GM19438 (cell line): ENCODE results near the gene SPHKAP.
"Not testable (repeated sequence)": the region's sequence is repeated elsewhere in the genome, so short reads cannot be mapped to it uniquely, and the experiment has no call there.

Experiments
- ATAC-seq: cut with Tn5 transposase; IDR thresholded peaks from one replicate; pipeline ENCODE4 v1.9.1; 2021; ENCODE audit warnings: low read depth; ENCODE audit not compliant: unreplicated experiment

The SPHKAP gene, protein sequence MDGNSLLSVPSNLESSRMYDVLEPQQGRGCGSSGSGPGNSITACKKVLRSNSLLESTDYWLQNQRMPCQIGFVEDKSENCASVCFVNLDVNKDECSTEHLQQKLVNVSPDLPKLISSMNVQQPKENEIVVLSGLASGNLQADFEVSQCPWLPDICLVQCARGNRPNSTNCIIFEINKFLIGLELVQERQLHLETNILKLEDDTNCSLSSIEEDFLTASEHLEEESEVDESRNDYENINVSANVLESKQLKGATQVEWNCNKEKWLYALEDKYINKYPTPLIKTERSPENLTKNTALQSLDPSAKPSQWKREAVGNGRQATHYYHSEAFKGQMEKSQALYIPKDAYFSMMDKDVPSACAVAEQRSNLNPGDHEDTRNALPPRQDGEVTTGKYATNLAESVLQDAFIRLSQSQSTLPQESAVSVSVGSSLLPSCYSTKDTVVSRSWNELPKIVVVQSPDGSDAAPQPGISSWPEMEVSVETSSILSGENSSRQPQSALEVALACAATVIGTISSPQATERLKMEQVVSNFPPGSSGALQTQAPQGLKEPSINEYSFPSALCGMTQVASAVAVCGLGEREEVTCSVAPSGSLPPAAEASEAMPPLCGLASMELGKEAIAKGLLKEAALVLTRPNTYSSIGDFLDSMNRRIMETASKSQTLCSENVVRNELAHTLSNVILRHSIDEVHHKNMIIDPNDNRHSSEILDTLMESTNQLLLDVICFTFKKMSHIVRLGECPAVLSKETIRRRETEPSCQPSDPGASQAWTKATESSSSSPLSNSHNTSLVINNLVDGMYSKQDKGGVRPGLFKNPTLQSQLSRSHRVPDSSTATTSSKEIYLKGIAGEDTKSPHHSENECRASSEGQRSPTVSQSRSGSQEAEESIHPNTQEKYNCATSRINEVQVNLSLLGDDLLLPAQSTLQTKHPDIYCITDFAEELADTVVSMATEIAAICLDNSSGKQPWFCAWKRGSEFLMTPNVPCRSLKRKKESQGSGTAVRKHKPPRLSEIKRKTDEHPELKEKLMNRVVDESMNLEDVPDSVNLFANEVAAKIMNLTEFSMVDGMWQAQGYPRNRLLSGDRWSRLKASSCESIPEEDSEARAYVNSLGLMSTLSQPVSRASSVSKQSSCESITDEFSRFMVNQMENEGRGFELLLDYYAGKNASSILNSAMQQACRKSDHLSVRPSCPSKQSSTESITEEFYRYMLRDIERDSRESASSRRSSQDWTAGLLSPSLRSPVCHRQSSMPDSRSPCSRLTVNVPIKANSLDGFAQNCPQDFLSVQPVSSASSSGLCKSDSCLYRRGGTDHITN (N-terminal part only)

DNA sequence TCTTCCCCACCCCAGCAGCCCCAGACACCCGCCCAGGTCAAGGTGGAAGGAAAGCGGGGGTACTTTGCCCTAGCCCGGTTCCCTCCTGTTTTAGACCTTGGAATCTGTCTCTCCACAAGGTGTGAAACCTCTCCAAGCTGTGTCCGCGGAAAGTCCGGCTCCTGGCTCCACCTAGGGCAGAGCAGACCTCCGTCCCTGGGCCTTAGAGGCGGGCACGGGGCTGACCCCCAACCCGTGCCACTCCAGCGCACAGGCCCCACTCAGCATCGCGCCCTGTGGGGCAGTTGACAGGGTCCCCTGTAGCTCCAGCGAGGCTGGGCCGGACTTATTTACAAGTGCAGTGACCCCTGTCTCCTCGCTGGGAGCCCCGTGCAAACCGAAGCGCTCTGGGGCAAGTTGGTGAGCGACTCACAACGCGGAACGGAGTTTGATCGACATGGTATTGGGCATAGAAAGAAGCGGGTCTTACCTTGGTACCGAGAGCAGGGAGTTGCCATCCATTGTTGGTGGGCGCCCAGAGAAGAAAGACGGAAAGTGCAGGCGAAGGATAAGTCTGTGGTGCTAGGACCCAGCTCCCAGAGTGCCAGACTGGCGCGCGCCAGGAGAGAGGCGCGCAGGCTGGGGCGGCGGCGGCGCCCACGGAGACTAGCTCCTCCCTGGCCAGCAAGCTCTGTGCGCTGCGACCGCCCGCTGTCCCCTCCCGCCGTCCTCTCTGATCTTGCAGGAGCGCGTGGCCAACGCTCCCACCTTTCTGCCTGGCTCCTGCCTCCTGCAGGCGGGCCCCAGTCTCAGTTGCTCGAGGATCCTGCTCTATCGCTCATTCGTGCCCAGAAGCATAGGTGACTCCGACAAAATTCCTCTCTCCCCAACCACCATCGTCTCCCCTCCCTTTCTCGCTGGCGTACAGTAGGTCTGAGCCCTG, at the start of gene SPHKAP:
Gene SPHKAP (minus strand): TSS at position 590 of the 922 bp plus-strand sequence. CDS start 89 bp downstream, at position 501.
- no peak for ATAC-seq

DNA sequence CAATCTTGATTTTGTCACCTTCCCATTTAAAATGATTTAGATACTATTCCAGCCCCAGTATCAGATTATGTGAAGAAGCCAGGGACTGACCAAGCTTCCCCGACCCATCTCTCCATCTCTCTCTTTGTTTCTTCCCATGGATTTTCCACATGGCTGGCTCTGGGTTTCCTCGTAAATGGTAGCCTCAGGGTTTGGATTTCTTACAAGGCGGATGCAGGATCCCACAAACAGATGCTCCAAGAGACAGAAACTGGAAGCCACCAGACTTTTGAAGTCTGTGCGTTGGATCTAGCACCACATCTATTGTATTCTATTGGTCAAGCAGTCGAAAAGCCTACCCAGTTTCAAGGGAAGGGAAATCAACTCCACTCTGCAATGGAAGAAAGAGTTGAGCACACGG, 46.0 kb upstream of the SPHKAP start:
- no peak for ATAC-seq

DNA sequence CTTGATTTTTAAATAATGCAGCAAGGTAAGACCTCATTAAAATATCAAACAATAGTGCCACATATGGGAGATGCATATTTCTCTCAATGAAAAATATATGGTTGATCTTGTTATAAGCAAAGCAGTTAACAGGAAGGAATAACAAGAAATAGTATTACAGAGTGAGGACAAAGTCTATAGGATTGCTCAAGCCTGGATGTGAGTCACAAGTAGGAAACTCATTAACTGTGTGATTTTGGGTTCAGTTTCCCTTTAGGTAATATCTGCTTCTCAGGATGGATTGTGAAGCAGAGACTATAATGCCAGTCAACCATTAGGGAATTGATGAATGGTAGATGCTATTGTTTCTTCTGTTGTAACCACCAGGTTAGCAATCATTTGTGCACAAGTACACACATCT, 42.9 kb upstream of the SPHKAP start:
- ATAC-seq = no peak

DNA sequence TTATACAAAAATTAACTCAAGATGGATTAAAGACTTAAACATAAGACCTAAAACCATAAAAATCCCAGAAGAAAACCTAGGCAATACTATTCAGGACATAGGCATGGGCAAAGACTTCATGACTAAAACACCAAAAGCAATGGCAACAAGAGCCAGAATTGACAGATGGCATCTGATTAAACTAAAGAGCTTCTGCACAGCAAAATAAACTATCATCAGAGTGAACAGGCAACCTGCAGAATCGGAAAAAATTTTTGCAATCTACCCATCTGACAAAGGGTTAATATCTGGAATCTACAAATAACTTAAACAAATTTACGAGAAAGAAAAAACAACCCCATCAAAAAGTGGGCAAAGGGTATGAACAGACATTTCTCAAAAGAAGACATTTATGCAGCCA, 37.1 kb upstream of the SPHKAP start:
- not testable (repeated sequence) for ATAC-seq

DNA sequence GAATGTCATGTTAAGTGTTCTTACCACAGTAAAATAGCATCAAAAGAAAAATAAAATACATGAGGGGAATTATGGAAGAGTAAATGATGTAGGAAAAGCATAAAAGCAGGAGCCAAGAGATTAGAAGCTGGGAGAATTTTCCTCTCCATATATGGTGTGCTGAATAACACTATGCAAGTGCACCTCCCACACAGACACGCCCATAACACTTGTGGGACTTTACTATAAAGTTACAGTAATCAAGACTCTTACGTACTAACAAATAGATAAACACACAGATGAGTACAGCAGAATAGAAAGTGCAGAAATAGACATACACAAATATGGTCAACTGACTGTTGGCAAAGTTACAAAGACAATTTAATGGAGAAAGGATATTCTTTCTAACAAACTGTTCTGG, 16.0 kb upstream of the SPHKAP start:
- ATAC-seq = no peak

DNA sequence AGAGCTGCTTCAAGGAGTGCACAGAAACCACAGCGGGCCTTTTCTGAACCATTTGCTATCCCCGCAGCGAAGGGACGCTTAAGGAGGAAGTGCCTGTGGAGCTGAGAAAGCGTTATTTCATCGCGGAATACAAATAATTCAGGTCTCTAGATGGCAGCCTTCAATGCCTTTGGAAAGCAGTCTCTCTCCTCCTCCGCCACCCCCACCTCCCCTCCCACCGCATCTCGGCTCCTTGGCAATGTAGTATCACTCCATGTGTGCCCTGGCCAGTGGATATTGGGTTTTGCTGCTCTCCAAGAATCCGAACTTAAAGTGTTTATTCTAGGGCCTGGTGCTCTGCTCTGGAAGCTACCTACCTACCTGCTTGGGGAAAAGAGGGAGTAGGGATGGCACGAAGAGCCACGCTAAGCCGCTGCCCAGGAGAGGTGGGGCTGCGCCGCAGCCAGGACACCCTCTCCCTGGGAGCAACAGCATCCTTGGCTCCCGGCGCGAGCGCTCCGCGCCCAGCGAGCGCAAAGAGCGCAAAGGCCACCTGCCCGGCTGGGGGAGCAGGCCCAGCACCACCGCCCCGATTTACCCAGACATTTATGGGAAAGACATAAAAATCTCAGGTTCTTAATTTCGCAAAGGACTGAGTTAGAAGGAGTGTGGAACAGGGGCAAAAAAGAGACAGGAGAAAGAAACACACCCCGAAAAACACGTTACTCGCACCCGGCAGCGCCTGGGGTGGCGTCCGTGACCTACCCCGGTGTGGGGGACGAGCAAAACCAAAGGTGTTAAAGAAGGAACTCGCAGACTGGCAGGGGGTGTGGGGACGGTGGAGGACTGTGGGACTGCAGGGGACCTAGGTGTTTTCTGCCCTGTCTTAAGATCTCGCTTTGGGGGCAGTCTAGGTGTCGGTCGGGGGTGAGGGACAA, 1.0 kb downstream of the SPHKAP start:
- ATAC-seq = no peak

DNA sequence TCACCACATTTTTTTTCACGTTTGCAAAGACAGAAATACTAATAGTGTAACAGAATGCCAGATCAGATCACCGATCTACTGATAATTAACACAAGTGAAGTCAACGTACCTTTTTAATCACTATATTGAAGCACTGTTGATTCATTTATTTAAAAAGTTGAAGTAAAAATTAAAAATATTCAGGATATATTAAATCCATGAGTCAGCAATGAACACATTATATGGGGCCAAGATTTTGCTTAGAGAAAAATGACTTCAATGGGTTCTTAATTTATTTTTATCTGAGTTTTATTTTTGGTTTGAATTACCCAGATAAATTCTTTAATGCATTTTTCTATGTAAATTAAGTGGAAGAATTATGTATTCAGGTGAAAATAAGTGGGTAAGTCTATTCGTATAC, 14.2 kb downstream of the SPHKAP start:
- no peak for ATAC-seq

DNA sequence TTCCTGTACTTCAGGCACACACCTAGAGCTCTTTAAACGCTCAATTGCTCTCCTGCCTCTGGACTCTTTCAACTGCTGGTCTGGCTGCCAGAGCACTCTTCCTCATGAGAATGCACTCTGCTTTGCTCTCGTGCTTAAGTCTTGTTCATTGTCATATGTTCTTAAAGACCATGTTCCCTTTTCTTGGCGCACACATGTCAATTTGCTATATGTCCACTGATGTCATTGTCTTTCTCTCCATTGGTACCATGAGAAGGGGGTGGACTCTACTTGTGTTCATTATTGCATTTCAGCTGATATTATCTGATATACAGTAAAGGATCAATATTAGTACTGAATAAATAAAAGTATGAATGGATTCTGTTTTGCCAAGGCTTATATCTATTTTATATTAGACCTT, 16.8 kb downstream of the SPHKAP start:
- no peak for ATAC-seq

DNA sequence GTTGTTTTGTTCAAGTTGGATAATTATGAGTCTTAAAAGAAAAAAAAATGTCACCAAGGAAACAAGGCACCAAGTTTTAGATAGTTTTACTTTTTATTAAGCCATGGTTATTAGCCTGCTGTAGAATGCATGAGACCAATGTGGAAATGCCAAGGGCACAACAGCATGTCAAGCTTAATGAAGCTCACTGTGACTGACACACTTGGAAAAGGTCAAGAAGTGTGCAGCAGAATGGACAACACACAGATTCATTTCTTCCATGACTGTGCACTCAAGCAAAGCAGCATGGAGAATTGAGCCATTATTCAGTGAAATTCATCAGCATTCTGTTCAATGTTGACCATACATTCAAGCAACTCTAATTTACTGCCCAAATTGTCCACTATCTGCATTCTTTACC, 23.6 kb downstream of the SPHKAP start:
- no peak for ATAC-seq

DNA sequence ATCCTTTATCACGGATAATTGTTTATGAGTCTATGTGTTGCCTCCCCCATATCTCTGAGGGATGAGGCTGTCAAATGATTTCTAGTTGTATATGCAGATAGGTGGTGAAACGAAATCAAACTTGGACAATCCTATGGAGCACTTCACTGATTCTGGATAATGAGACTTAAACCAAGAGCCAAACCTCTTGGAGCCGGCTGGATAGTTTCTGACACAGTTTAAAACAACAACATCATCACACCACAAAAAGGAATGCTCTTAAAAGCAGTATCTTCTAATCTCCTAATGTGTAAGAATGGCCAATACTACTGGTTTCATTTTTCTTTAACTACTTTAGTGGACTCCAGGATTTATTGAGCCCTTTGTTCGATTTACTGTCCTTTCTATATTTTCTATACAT, 36.5 kb downstream of the SPHKAP start:
- no peak for ATAC-seq

DNA sequence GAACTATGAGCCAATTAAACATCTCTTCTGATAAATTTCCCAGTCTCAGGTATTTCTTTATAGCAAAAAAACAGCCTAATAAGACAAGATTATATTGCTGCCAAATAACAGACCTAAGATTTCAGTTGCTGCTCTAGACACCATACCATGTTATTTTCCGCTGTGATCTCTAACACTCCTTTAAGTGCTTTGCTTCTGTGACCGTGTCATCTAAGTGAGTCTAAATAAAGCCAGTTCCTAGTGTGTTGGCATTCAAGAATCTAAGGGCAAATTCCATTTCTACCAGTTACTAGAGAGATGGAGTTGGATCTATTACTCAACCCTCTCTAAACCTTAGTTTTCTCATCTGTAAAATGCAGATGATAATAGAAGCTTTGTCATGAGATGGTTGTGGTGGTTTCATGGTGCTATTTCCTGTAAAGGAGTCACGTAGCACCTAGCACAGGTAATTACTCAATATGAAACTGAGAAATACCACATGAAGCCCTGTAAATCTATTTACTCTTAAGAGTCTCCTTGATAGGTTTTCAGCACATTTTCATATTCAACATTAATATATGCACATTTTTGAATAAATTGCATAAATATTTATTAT, 40.5 kb downstream of the SPHKAP start:
- peak; percentile 92 for ATAC-seq

DNA sequence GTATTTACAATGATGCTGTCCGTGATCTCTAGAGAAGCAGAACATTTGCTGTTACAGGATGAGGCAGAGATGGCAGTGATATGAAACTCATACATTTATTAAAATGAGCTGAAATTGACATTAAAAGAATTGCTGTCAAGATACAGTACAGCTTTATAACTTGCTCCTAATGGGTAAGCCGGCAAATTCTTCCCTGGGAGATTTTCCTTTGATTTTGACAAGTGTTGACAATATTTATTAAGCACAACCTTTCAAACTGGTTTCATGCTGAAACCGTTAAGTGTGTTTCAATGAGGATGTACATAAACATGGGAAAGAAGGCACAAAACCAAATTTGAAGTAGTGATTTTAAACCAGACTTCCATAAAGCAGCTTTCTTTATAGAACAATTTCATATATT, 45.5 kb downstream of the SPHKAP start:
- no peak for ATAC-seq

DNA sequence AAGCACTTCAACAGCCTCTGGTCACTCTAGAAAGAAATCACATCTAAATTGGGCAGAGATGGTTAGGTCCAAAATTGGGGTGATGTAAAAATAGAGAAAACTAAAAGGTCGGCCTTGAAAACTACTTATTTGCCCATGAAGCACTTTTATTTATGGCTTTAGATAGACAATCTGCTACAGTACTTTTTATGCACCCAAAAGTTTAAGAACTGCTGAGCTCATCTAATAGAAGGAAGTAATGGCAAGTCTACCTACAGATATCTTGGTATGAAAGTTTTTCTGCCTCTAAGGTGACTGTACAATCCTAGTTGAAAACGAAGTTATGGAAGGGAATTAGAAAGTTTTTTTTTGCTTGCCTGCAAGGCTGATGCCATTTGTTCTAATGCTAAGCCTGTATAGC, 46.2 kb downstream of the SPHKAP start:
- no peak for ATAC-seq

DNA sequence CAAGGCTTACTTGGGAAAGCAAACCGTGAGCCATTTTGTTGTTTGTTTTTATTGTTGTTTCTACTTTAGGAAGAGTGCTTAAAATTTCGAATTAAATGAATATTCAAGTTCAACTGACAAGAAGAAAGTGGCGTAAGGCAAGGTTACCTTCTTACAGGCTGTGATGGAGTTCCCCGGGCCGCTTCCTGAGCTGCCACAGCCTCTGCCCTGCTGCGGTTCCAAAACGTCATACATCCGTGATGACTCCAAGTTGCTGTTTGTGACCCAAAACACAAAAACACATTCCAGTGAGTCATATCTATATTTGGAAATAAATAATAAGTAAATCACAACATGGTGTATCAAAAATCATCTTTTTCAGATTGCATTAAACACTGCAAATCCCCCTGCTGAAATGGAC, 49.7 kb downstream of the SPHKAP start:
- ATAC-seq = no peak

DNA sequence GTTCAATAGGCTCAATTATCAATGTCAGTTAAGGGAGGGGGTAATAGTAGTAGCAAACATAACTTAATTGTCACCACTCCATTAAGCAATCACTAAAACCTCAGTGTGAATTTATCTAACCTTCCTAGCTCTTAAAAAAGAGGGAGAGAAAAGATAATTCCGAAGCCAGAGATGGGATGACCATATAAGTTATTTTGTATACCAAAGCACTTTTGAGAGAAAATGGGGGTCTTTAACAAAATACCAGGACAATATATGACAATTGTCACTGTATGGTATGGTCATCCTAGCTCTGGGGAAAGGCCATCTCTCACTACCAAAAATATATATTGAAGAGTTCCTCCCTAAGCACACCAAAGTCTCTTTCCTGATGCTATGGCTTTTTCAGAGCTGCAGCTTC, 55.1 kb downstream of the SPHKAP start:
- ATAC-seq = no peak

DNA sequence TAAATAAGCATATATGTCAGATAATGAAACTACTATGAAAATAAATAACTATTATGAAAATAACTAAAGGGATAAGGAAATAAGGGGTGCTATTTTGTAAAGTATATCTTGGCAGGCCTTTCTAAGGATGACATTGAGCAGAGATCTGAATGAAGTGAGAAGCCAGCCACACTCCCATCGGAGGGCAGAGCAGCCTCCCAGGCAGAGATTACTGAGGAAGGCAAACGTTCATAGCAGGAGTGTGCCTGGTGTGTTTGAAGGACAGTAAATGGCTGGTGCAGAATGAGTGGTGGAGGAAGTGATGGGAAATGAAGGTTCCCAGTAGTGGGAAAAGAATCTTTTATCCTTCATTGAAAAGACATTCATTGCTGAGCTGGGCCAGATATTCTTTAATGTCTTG, 62.5 kb downstream of the SPHKAP start:
- ATAC-seq = no peak

DNA sequence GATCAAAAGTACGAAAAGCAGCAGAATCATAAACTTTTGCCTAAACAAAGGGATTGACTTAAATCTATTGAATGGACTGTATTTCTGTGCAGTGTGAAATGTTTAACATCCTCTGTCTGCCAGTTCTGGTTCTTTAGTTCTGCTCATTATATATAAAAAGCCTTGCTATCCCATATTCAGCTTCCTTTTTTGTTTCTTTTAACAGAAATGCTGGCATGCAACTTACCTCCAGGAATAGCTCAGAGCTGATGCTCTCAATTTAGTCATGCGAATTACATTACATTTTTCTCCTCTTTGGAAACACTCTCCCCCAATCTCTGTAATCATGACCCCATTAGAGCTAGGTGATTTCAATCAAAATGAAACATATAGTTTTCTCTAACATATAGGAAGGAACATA, 73.6 kb downstream of the SPHKAP start:
- no peak for ATAC-seq

DNA sequence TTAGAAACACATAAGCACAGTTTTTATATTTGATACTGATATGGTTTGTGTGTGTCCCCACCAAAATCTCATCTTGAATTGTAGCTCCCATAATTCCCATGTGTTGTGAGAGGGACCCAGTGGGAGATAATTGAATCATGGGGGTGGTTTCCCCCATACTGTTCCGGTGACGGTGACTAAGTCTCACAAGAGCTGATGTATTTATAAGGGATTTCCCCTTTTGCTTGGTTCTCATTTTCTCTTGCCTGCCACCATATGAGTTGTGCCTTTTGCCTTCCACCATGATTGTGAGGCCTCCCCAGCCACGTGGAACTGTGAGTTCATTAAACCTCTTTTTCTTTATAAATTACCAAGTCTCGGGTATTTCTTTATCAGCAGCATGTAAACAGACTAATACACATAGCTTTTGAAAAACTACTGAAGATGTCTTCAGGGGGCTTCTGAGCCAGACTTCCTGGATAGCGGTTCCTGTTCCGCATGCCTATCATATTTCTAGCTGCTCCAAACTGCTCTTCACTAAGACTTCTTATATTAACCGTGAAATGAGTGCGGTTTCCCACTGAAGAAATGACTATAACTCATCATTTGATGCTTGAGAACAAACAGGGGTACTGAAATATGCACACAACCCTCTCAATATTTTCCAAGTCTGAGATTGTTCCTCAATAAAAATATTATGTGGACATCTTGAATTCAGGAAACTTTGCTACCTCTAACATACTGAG, 75.8 kb downstream of the SPHKAP start:
- ATAC-seq = no peak
